GM18951 (cell line): ENCODE data around the gene GSG1L.

Source experiments
- POLR2A ChIP-seq: IDR thresholded peaks from 4 replicates; pipeline ENCODE4 v1.6.1; 2011; ENCODE audit warnings: mild to moderate bottlenecking; ENCODE audit not compliant: insufficient read length, insufficient read depth; ENCODE audit errors: extremely low read depth
- in situ Hi-C: fragments of 300-500 bp; cut with MboI; formaldehyde crosslinking; loops from one replicate; pipeline ENCODE4 v1.12.0; 2022; ENCODE audit warnings: low sequenced_read_pairs, mixed read lengths, inconsistent platforms; ENCODE audit not compliant: unreplicated experiment

The GSG1L gene

DNA sequence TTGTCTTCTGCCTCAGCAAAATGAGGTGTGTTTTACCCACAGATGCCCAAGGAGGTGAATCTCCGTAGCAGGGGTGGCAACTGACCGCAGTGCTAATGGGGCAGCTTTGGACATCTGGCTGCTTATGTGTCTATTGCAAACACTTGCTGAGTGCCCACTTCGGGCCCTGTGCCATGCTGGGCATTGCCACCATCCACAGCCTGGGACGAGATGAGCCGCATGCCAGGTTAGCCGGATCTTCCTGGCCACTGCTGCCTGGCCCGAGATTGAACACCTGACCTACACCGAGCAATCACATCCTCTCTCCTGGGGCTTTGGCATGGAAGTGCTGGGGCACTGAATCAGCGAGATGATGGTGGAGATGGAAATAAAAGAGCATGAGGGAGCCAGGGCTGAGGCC lies 238.7 kb downstream of the GSG1L start:
- in situ Hi-C loops, result no loop called here
- TF ChIP-seq POLR2A, result no peak

DNA sequence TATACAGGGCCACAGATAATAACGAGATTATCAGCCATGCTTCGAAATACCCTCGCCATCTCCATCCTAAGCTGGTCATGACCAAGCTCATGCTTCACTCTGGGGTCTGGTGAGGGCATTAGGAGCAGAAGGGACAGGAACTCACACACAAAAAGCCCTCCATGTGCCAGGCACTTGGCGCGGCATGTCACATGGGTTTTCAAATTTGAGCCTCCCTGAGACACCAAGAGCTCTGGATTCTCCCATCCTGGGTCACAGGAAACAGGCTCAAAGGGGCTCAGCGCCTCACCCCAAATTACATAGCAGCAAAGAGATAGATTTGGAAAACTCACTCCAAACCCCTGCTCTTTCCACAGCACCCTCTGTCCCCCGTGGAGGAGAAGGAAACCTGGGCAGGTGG lies 239.5 kb downstream of the GSG1L start:
- in situ Hi-C loops, result no loop called here
- TF ChIP-seq POLR2A, result no peak

DNA sequence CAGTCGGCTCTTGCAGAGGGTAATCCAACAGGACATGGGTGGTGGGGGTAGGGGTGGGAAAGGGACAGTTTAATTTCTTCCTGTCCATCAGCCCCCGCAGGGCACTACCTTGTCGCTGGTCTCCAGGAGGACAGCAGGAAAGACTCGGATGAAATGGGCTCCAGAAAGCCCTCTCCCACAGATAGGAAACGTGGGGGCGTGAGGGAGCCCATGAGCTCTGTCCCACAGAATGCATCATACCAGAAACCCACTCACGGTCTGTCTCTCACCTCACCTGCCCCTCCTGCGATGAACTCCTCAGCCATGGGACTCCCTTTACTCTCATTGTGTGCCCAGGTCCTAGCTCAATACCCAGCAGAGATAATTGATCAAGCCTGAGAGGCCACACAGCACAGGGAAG lies 240.1 kb downstream of the GSG1L start:
- in situ Hi-C loops, result no loop called here
- no peak for TF ChIP-seq POLR2A

GRCh38 chr16:27822996-27823395 lies 240.5 kb downstream of the GSG1L start:
- in situ Hi-C loops, result no loop called here
- no peak for TF ChIP-seq POLR2A

DNA sequence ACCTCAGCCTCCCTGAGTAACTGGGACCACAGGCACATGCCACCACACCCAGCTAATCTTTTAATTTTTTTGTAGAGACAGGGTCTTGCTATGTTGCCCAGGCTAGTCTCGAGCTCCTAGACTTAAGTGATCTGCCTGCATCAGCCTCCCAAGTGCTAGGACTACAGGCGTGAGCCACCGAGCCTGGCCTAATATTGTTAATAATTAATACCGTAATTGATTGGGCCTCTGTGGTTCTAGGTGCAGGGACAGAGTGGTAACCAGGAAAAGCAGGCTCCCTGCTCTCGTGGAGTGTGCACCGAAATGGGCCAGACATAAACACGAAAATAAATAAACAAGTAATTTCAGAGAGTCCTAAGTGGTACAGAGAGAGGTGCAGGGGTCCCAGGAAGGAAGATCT lies 241.0 kb downstream of the GSG1L start:
- in situ Hi-C loops, result no loop called here
- TF ChIP-seq POLR2A, result no peak

DNA sequence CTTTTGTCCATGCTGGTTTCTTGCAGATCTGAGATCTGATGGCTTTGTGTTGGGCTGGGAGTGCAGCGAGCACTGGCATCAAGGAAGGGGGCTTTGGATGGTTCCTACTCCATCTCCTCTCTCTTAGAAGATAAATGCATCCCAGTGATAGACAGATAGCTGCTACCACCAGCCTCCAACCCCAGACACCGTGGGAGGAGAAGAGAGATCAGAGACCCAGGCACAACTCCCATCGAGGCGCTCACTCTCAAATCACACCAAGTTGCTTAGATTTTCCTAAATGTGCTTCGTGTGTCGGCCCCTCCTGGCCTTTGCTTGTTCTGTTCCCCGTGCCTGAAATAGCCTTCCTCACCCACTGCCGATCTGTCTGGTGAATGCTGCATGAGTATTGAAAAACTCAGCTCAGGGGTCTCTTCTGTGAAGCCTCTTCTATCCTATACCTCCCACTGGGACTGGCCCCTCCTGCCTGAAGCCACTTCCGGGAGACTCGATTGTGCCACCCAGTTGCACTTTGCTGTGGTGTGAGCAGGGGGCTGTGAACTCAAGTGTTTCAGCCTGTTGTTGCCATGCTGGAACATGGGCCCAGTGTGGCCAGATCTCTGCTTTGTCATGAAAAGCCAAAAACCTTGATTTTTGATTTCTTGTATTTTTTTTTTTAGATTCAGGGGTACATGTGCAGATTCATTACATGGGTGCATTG lies 242.7 kb downstream of the GSG1L start:
- in situ Hi-C loops, result no loop called here
- TF ChIP-seq POLR2A, result no peak

DNA sequence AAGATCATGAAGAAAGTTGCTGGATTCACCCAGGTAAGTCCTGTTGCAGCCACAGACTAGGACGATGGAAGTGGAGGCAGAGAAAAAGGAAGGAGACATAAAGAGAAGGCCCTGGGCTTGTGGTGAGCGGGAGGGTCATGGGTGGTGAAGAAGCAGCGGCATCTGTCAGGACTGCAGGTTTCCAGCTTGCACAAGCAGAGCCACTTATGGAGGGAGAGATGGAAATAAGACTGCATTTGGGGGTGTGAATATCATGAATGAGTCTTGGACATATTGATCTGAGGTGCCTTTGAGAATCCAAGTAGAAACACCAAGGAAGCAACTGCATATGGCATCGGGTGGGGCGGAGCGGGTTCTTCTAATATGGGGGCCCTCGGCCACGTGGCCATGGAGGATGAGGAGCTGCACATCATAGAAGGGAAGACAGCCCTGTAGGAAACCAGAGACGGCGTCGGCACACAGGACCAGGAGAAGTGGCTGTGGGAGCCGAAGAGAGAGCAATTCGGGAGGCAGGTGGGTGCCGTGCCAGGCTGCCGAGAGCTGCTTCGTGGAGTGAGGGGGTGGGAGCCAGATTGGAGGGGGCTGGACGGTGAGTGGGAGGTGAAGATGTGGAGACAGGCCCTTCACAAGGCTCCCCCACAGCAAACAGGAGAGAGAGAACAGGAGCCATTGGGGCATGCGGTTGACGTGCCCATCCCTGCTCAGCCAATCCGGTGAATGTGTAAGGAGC lies 243.5 kb downstream of the GSG1L start:
- in situ Hi-C loops, result no loop called here
- no peak for TF ChIP-seq POLR2A

DNA sequence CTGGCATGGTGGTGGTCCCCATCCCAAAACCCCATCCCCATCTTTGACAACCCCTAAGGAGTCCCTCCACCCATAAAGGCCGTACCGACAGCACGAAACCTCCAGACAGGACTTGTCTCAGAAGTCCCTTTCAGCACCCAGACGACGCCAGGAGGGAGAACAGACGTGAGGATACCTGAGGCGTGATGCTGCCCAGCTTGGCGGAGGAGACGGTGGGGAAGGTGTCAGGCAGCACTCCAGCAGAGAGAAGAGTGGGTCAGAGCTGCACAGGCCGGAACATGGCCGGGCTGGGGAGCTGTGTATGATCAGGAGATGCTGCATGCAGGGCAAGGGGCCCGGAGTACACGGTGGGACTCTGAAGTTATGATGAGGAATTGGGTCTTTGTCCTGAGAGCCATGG lies 244.2 kb downstream of the GSG1L start:
- in situ Hi-C loops, result no loop called here
- no peak for TF ChIP-seq POLR2A

DNA sequence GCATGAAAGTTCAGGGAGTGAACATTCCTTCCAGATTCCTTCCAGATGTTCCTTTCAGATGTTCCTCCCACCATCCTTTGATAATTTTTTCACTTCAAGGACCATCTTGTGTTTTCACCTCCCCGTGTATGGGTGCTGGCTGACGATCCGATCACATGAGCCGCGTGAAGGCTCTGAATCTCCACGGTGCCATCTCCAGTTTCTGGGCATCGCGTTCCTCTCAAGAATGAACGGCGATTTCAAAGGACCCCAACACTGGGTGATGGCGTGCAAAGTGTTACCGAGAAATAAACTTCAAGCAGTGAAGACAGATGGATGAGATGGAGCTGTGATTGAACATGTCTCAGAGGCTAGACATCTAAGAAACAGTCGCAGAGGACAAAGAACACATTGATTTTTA lies 245.3 kb downstream of the GSG1L start:
- no peak for TF ChIP-seq POLR2A
- in situ Hi-C loops, result no loop called here

- in situ Hi-C loops, result no loop called here
- TF ChIP-seq POLR2A, result no peak
Observed at GRCh38 chr16:27817038-27817437, 246.5 kb downstream of the GSG1L start.

GRCh38 chr16:27816561-27816960 lies 247.0 kb downstream of the GSG1L start:
- in situ Hi-C loops, result no loop called here
- TF ChIP-seq POLR2A, result no peak

DNA sequence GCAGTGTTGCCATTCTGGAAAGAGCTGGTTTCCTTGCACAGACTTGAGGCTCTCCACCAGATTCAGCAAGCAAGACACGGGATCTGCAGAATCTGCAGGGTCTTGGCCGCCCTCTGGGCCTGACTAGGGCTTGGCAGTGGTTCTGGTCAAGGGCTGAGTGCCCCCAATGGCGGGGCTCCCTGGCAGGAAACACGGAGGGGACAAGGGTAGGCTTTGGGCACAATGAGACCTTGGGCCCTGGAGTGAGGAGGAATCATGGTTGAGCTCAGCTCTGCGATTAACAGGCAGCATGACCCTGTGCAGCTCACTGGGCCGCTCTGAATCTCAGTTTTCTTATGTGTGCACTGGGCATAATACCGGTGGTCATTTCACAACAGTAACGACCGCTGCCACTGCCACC lies 249.9 kb downstream of the GSG1L start:
- in situ Hi-C loops, result no loop called here
- no peak for TF ChIP-seq POLR2A

- TF ChIP-seq POLR2A, result no peak
- in situ Hi-C loops, result no loop called here
Observed at GRCh38 chr16:27811881-27812280, 251.6 kb downstream of the GSG1L start.

- TF ChIP-seq POLR2A, result no peak
- in situ Hi-C loops, result no loop called here
Observed at GRCh38 chr16:27806986-27807385, 256.5 kb downstream of the GSG1L start.
